ENCODE measurements around the gene LGMN. TPM values are rescaled to one million over a fixed set of nuclear protein-coding genes. Genes with fewer than 3 reads are reported as not detected.
A peak's percentile ranks its signal among the peaks of the same experiment; 100 is the strongest.
"Not testable (repeated sequence)": the region's sequence is repeated elsewhere in the genome, so short reads cannot be mapped to it uniquely, and the experiment has no call there.

Gene LGMN
- total RNA-seq, 2 experiments from 2014 or later: 2.1 to 2.3 TPM

GRCh38 chr14:92783813-92784431 is 35.5 kb upstream of the LGMN start:
- ChIA-PET CTCF (interaction anchor here (0.7 to 7.6 kb wide), 15 partner anchors 9 to 107 kb away, joined by 3 to 100 read pairs (median 5); partner anchors contain the start of gene GOLGA5), POLR2A (no interaction called here)
- Mint-ChIP-seq H3K27ac (no peak overlapping the region), H3K4me1 (ENCODE audit: low read depth) (peaks cover 15% of the 10 kb centered on the region), H3K27me3 (no peaks in the 10 kb centered on the region), H3K4me3 (no peak overlapping the region), H3K9me3 (peaks cover 4% of the 10 kb centered on the region), H3K36me3 (ENCODE audit: low read depth) (no peaks in the 10 kb centered on the region)
- peak; percentile 61 for DNase-seq
- intact Hi-C loops (cut with micrococcal nuclease): loop anchor here (1.0 kb wide), 1 partner anchor 70 kb away; no protein-coding TSS in a partner anchor
- TF ChIP-seq, protein P1, sequence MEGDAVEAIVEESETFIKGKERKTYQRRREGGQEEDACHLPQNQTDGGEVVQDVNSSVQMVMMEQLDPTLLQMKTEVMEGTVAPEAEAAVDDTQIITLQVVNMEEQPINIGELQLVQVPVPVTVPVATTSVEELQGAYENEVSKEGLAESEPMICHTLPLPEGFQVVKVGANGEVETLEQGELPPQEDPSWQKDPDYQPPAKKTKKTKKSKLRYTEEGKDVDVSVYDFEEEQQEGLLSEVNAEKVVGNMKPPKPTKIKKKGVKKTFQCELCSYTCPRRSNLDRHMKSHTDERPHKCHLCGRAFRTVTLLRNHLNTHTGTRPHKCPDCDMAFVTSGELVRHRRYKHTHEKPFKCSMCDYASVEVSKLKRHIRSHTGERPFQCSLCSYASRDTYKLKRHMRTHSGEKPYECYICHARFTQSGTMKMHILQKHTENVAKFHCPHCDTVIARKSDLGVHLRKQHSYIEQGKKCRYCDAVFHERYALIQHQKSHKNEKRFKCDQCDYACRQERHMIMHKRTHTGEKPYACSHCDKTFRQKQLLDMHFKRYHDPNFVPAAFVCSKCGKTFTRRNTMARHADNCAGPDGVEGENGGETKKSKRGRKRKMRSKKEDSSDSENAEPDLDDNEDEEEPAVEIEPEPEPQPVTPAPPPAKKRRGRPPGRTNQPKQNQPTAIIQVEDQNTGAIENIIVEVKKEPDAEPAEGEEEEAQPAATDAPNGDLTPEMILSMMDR (IDR thresholded peaks at IDR 0.05): peak; percentile 84
- peak; percentile 72 for ATAC-seq

DNA sequence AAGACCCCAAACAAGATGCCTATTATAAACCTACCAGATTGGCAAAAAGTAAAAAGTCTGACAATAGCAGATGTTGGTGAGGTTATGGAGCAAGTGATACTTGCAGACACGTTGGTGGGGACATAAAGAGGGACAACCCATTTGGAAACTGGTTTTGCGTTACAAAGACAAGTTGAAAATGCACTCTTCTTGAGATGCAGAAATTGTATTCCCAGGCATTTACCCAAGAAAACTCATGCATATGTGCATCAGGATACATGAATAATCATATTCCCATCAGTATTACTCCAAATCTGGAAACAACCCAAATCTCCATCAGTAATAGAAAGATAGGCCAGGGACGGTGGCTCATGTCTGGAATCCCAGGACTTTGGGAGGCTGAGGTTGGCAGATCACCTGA is 32.9 kb upstream of the LGMN start:
- DNase-seq (no peak), ATAC-seq (no peak)
- CTCF ChIA-PET: interaction anchor here (1.2 to 7.6 kb wide), 2 partner anchors 70 to 358 kb away, joined by 3 to 100 read pairs; no protein-coding TSS in a partner anchor
- POLR2A ChIA-PET: interaction anchor here (1.4 kb wide), 1 partner anchor 67 kb away, joined by 4 read pairs; no protein-coding TSS in a partner anchor
- peaks cover 9% of the 10 kb centered on the region for H3K4me1 Mint-ChIP-seq (ENCODE audit: low read depth)
- H3K27ac Mint-ChIP-seq: no peak overlapping the region
- no peak overlapping the region for H3K4me3 Mint-ChIP-seq
- H3K9me3 Mint-ChIP-seq: no peaks in the 10 kb centered on the region
- TF ChIP-seq, protein P1 (IDR thresholded peaks at IDR 0.05): no peak
- no peaks in the 10 kb centered on the region for H3K36me3 Mint-ChIP-seq (ENCODE audit: low read depth)
- no peaks in the 10 kb centered on the region for H3K27me3 Mint-ChIP-seq
- intact Hi-C loops (cut with micrococcal nuclease): no loop called here

GRCh38 chr14:92780444-92781232 is 32.2 kb upstream of the LGMN start:
- H3K9me3 Mint-ChIP-seq: no peaks in the 10 kb centered on the region
- no peak overlapping the region for H3K27ac Mint-ChIP-seq
- H3K27me3 Mint-ChIP-seq: peaks cover 2% of the 10 kb centered on the region
- no peaks in the 10 kb centered on the region for H3K36me3 Mint-ChIP-seq (ENCODE audit: low read depth)
- no peak overlapping the region for H3K4me3 Mint-ChIP-seq
- ChIA-PET POLR2A (interaction anchor here (1.4 kb wide), 1 partner anchor 66 kb away, joined by 4 read pairs; no protein-coding TSS in a partner anchor), CTCF (interaction anchor here (1.2 to 7.6 kb wide), 4 partner anchors 63 to 359 kb away, joined by 3 to 100 read pairs (median 4); no protein-coding TSS in a partner anchor)
- peak; percentile 76 for ATAC-seq
- peak; percentile 45 for DNase-seq
- intact Hi-C loops (cut with micrococcal nuclease): no loop called here
- TF ChIP-seq, protein P1 (IDR thresholded peaks at IDR 0.05): no peak
- peaks cover 5% of the 10 kb centered on the region for H3K4me1 Mint-ChIP-seq (ENCODE audit: low read depth)

- ATAC-seq; H3K27ac Mint-ChIP-seq; H3K4me3 Mint-ChIP-seq; H3K27me3 Mint-ChIP-seq; intact Hi-C loops (cut with micrococcal nuclease); H3K9me3 Mint-ChIP-seq; DNase-seq; H3K36me3 Mint-ChIP-seq (ENCODE audit: low read depth): not testable (repeated sequence)
- H3K4me1 Mint-ChIP-seq (ENCODE audit: low read depth): peaks cover 15% of the 10 kb centered on the region
- ChIA-PET POLR2A (interaction anchor here (0.6 kb wide), 2 partner anchors 56 to 402 kb away, joined by 3 read pairs; no protein-coding TSS in a partner anchor), CTCF (interaction anchor here (7.6 kb wide), 1 partner anchor 68 kb away, joined by 100 read pairs; no protein-coding TSS in a partner anchor)
Measured at GRCh38 chr14:92778868-92779565, 30.6 kb upstream of the LGMN start.

DNA sequence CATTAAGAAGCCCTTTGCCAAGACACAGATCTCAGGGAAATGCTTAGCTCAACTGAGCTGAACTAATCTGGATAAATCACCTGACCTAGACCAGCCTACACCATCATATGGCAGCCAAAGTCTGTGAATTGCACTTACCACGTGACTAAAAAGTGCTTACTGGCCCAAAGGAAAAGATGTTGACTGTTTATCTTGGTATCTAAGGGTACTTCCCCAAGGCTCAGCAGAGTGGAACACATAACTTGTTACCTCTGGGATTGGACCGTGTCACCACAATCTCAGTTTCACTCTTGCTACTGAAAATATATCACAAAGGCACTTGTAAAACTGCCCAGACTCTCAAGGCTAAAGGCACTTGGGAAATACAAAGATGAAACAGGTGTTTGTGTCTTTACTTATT is 26.9 kb upstream of the LGMN start:
- CTCF ChIA-PET: interaction anchor here (1.1 kb wide), 1 partner anchor 84 kb away, joined by 3 read pairs; no protein-coding TSS in a partner anchor

More for the DNA sequence above, 26.9 kb upstream of the LGMN start:
- peak; percentile 92 for ATAC-seq
- H3K4me3 Mint-ChIP-seq; H3K27me3 Mint-ChIP-seq; intact Hi-C loops (cut with micrococcal nuclease); H3K36me3 Mint-ChIP-seq (ENCODE audit: low read depth); H3K9me3 Mint-ChIP-seq; H3K27ac Mint-ChIP-seq: not testable (repeated sequence)
- peak; percentile 66 for DNase-seq
- H3K4me1 Mint-ChIP-seq (ENCODE audit: low read depth): peaks cover 13% of the 10 kb centered on the region
- POLR2A ChIA-PET: interaction anchor here (0.8 kb wide), 1 partner anchor 18 kb away, joined by 3 read pairs; no protein-coding TSS in a partner anchor

Data from activated CD8-positive, alpha-beta T cell treated with anti-CD3 and anti-CD28 coated beads for 36 hours (primary cell).